ENCODE measurements around the gene KDM3A.

Gene KDM3A

GRCh38 chr2:86411396-86411795, 29.8 kb upstream of the KDM3A start:
- H2AFZ ChIP-seq (ENCODE audit: insufficient read depth, low read length, poor library complexity), result no peak overlapping the region
- no peaks in the 10 kb centered on the region for H3K27me3 ChIP-seq (ENCODE audit: insufficient read depth, low read length)
- no peaks in the 10 kb centered on the region for H3K79me1 ChIP-seq (ENCODE audit: low read length)
- no peaks in the 10 kb centered on the region for H3K9me3 ChIP-seq (ENCODE audit: insufficient read depth, low read depth, low read length)
- H3K14ac ChIP-seq (ENCODE audit: low read length), result no peak overlapping the region
- no peak overlapping the region for H3K4me3 ChIP-seq (ENCODE audit: low read depth, low read length)
- DNase-seq, result no peak
- H3K4me1 ChIP-seq (ENCODE audit: control insufficient read depth in 1 of 2, insufficient read depth in 2 of 2, low read length in 2 of 2), result no peaks in the 10 kb centered on the region
- H2AK5ac ChIP-seq (ENCODE audit: low read length), result no peak overlapping the region
- no peaks in the 10 kb centered on the region for H3K79me2 ChIP-seq (ENCODE audit: control insufficient read depth, insufficient read depth, low read length, poor library complexity)
- H2BK120ac ChIP-seq (ENCODE audit: insufficient read depth, low read length, poor library complexity), result no peak overlapping the region
- H3K9ac ChIP-seq (ENCODE audit: low read length), result no peak overlapping the region
- no peak overlapping the region for H3K4me2 ChIP-seq (ENCODE audit: low read length)
- H3K4ac ChIP-seq (ENCODE audit: low read depth, low read length), result no peak overlapping the region
- H2BK12ac ChIP-seq (ENCODE audit: low read length), result no peak overlapping the region
- WGBS (ENCODE audit: extremely low coverage, insufficient coverage, insufficient read length), result no CpG with 5 or more reads among the region's 6 CpGs
- no peak overlapping the region for H4K8ac ChIP-seq (ENCODE audit: low read depth, low read length)
- H3K27ac ChIP-seq (ENCODE audit: low read depth, low read length), result no peak overlapping the region
- H3K18ac ChIP-seq (ENCODE audit: low read length), result no peak overlapping the region
- H3K23ac ChIP-seq (ENCODE audit: low read length), result no peak overlapping the region
- no peak overlapping the region for H2BK5ac ChIP-seq (ENCODE audit: low read depth, low read length, poor library complexity)
- H4K91ac ChIP-seq (ENCODE audit: low read depth, low read length), result no peak overlapping the region
- H4K12ac ChIP-seq (ENCODE audit: low read depth, low read length), result no peak overlapping the region
- H3K36me3 ChIP-seq (ENCODE audit: control insufficient read depth in 1 of 2, insufficient read depth in 2 of 2, low read length in 2 of 2), result no peaks in the 10 kb centered on the region

- Histone ChIP-seq H3K27ac (ENCODE audit: low read depth, low read length) (no peak overlapping the region), H4K12ac (ENCODE audit: low read depth, low read length) (no peak overlapping the region), H4K91ac (ENCODE audit: low read depth, low read length) (no peak overlapping the region), H3K4me3 (ENCODE audit: low read depth, low read length) (no peak overlapping the region), H3K14ac (ENCODE audit: low read length) (no peak overlapping the region), H3K79me2 (ENCODE audit: control insufficient read depth, insufficient read depth, low read length, poor library complexity) (no peaks in the 10 kb centered on the region), H3K4me2 (ENCODE audit: low read length) (no peak overlapping the region), H2AFZ (ENCODE audit: insufficient read depth, low read length, poor library complexity) (no peak overlapping the region), H3K9ac (ENCODE audit: low read length) (no peak overlapping the region), H3K27me3 (ENCODE audit: insufficient read depth, low read length) (no peaks in the 10 kb centered on the region), H3K79me1 (ENCODE audit: low read length) (no peaks in the 10 kb centered on the region), H3K36me3 (ENCODE audit: control insufficient read depth in 1 of 2, insufficient read depth in 2 of 2, low read length in 2 of 2) (no peaks in the 10 kb centered on the region), H2BK12ac (ENCODE audit: low read length) (no peak overlapping the region), H3K4me1 (ENCODE audit: control insufficient read depth in 1 of 2, insufficient read depth in 2 of 2, low read length in 2 of 2) (no peaks in the 10 kb centered on the region), H2BK5ac (ENCODE audit: low read depth, low read length, poor library complexity) (no peak overlapping the region), H3K18ac (ENCODE audit: low read length) (no peak overlapping the region), H4K8ac (ENCODE audit: low read depth, low read length) (no peak overlapping the region), H2AK5ac (ENCODE audit: low read length) (no peak overlapping the region), H3K9me3 (ENCODE audit: insufficient read depth, low read depth, low read length) (no peaks in the 10 kb centered on the region), H3K4ac (ENCODE audit: low read depth, low read length) (no peak overlapping the region), H2BK120ac (ENCODE audit: insufficient read depth, low read length, poor library complexity) (no peak overlapping the region), H3K23ac (ENCODE audit: low read length) (no peak overlapping the region)
- WGBS (ENCODE audit: extremely low coverage, insufficient coverage, insufficient read length), result 100% methylated on average over 1 of the region's 3 CpGs
- no peak for DNase-seq
These were observed 29.2 kb upstream of the KDM3A start for GRCh38 chr2:86412007-86412406.

- Histone ChIP-seq H3K36me3 (ENCODE audit: control insufficient read depth in 1 of 2, insufficient read depth in 2 of 2, low read length in 2 of 2) (no peaks in the 10 kb centered on the region), H3K14ac (ENCODE audit: low read length) (no peak overlapping the region), H3K4ac (ENCODE audit: low read depth, low read length) (no peak overlapping the region), H3K9ac (ENCODE audit: low read length) (no peak overlapping the region), H3K4me3 (ENCODE audit: low read depth, low read length) (no peak overlapping the region), H4K91ac (ENCODE audit: low read depth, low read length) (no peak overlapping the region), H4K12ac (ENCODE audit: low read depth, low read length) (no peak overlapping the region), H3K79me1 (ENCODE audit: low read length) (no peaks in the 10 kb centered on the region), H3K4me1 (ENCODE audit: control insufficient read depth in 1 of 2, insufficient read depth in 2 of 2, low read length in 2 of 2) (no peaks in the 10 kb centered on the region), H2AFZ (ENCODE audit: insufficient read depth, low read length, poor library complexity) (no peak overlapping the region), H4K8ac (ENCODE audit: low read depth, low read length) (no peak overlapping the region), H3K27ac (ENCODE audit: low read depth, low read length) (no peak overlapping the region), H3K9me3 (ENCODE audit: insufficient read depth, low read depth, low read length) (no peaks in the 10 kb centered on the region), H3K27me3 (ENCODE audit: insufficient read depth, low read length) (no peaks in the 10 kb centered on the region), H2BK5ac (ENCODE audit: low read depth, low read length, poor library complexity) (no peak overlapping the region), H3K79me2 (ENCODE audit: control insufficient read depth, insufficient read depth, low read length, poor library complexity) (no peaks in the 10 kb centered on the region), H3K23ac (ENCODE audit: low read length) (no peak overlapping the region), H2BK12ac (ENCODE audit: low read length) (no peak overlapping the region), H2AK5ac (ENCODE audit: low read length) (no peak overlapping the region), H3K18ac (ENCODE audit: low read length) (no peak overlapping the region), H3K4me2 (ENCODE audit: low read length) (no peak overlapping the region), H2BK120ac (ENCODE audit: insufficient read depth, low read length, poor library complexity) (no peak overlapping the region)
- DNase-seq, result peak in 1 of 2 donors; percentile 70
- no CpG with 5 or more reads among the region's 8 CpGs for WGBS (ENCODE audit: extremely low coverage, insufficient coverage, insufficient read length)
These were observed 27.7 kb upstream of the KDM3A start for GRCh38 chr2:86413296-86414094.

- H3K23ac ChIP-seq (ENCODE audit: low read length), result no peak overlapping the region
- no peak overlapping the region for H3K4me3 ChIP-seq (ENCODE audit: low read depth, low read length)
- H3K79me2 ChIP-seq (ENCODE audit: control insufficient read depth, insufficient read depth, low read length, poor library complexity), result no peaks in the 10 kb centered on the region
- WGBS (ENCODE audit: extremely low coverage, insufficient coverage, insufficient read length), result no CpG with 5 or more reads among the region's 3 CpGs
- H3K27me3 ChIP-seq (ENCODE audit: insufficient read depth, low read length), result no peaks in the 10 kb centered on the region
- no peak overlapping the region for H4K8ac ChIP-seq (ENCODE audit: low read depth, low read length)
- H2AK5ac ChIP-seq (ENCODE audit: low read length), result no peak overlapping the region
- H3K36me3 ChIP-seq (ENCODE audit: control insufficient read depth in 1 of 2, insufficient read depth in 2 of 2, low read length in 2 of 2), result no peaks in the 10 kb centered on the region
- H2AFZ ChIP-seq (ENCODE audit: insufficient read depth, low read length, poor library complexity), result no peak overlapping the region
- H2BK5ac ChIP-seq (ENCODE audit: low read depth, low read length, poor library complexity), result no peak overlapping the region
- H3K4me1 ChIP-seq (ENCODE audit: control insufficient read depth in 1 of 2, insufficient read depth in 2 of 2, low read length in 2 of 2), result no peaks in the 10 kb centered on the region
- H3K9ac ChIP-seq (ENCODE audit: low read length), result no peak overlapping the region
- H3K79me1 ChIP-seq (ENCODE audit: low read length), result no peaks in the 10 kb centered on the region
- H4K91ac ChIP-seq (ENCODE audit: low read depth, low read length), result no peak overlapping the region
- no peak overlapping the region for H2BK12ac ChIP-seq (ENCODE audit: low read length)
- H4K12ac ChIP-seq (ENCODE audit: low read depth, low read length), result no peak overlapping the region
- H3K14ac ChIP-seq (ENCODE audit: low read length), result no peak overlapping the region
- H3K4me2 ChIP-seq (ENCODE audit: low read length), result no peak overlapping the region
- no peak overlapping the region for H3K27ac ChIP-seq (ENCODE audit: low read depth, low read length)
- H3K9me3 ChIP-seq (ENCODE audit: insufficient read depth, low read depth, low read length), result no peaks in the 10 kb centered on the region
- H3K18ac ChIP-seq (ENCODE audit: low read length), result no peak overlapping the region
- no peak overlapping the region for H3K4ac ChIP-seq (ENCODE audit: low read depth, low read length)
- no peak for DNase-seq
- H2BK120ac ChIP-seq (ENCODE audit: insufficient read depth, low read length, poor library complexity), result no peak overlapping the region
These were observed 26.2 kb upstream of the KDM3A start for GRCh38 chr2:86414996-86415395.
